Neuronal stem cell (in vitro differentiated cells): ENCODE results near the gene RAMP2.

Source experiments
- DNase-seq: peaks from one replicate; pipeline ENCODE4 v3.0.0-alpha.2; 2013; ENCODE audit warnings: low spot score
- H2AFZ ChIP-seq: one replicate; pipeline ENCODE4 v1.6.1; 2013; ENCODE audit warnings: mild to moderate bottlenecking, low read length, inconsistent platforms
- H2AK5ac ChIP-seq: 2 replicates; pipeline ENCODE4 v1.6.1; 2013; ENCODE audit warnings: low read depth, mild to moderate bottlenecking, inconsistent platforms, low read length, moderate library complexity, mixed read lengths
- H2BK120ac ChIP-seq: 2 replicates; pipeline ENCODE4 v1.6.1; 2013; ENCODE audit warnings: low read depth, mild to moderate bottlenecking, inconsistent platforms, low read length, moderate library complexity, mixed read lengths
- H2BK12ac ChIP-seq: one replicate; pipeline ENCODE4 v1.6.1; 2013; ENCODE audit warnings: low read length, inconsistent platforms
- H2BK15ac ChIP-seq: 2 replicates; pipeline ENCODE4 v1.6.1; 2013; ENCODE audit warnings: mild to moderate bottlenecking, low read length, inconsistent platforms, mixed read lengths
- H2BK5ac ChIP-seq: one replicate; pipeline ENCODE4 v1.6.1; 2013; ENCODE audit warnings: inconsistent platforms, mild to moderate bottlenecking, low read length, moderate library complexity
- H3K14ac ChIP-seq: one replicate; pipeline ENCODE4 v1.6.1; 2013; ENCODE audit warnings: low read length, inconsistent platforms
- H3K18ac ChIP-seq: 2 replicates; pipeline ENCODE4 v1.6.1; 2013; ENCODE audit warnings: low read length, inconsistent platforms
- H3K23ac ChIP-seq: 2 replicates; pipeline ENCODE4 v1.6.1; 2013; ENCODE audit warnings: low read depth, mild to moderate bottlenecking, mixed read lengths, low read length, inconsistent platforms; ENCODE audit not compliant: poor library complexity
- H3K27ac ChIP-seq: replicated peaks from 3 replicates; pipeline ENCODE4 v1.5.1; 2013; ENCODE audit warnings: low read length, inconsistent platforms
- H3K27me3 ChIP-seq, 3 experiments: 2 replicates each; pipeline ENCODE4 v1.6.1; 2013; ENCODE audit warnings: low read length in 3 of 3, mild to moderate bottlenecking in 2 of 3, inconsistent platforms in 1 of 3, low read depth in 1 of 3, mixed read lengths in 1 of 3, moderate library complexity in 1 of 3; ENCODE audit not compliant: control insufficient read depth in 3 of 3, insufficient read depth in 3 of 3
- H3K36me3 ChIP-seq, 2 donors: replicated peaks in 1 of 2; 2 replicates each; pipeline ENCODE4 v1.6.1; 2013; ENCODE audit warnings: low read length in 2 of 2; ENCODE audit not compliant: control insufficient read depth in 2 of 2, insufficient read depth in 2 of 2
- H3K4ac ChIP-seq: 2 replicates; pipeline ENCODE4 v1.6.1; 2013; ENCODE audit warnings: inconsistent platforms, mild to moderate bottlenecking, low read length, moderate library complexity
- H3K4me1 ChIP-seq, 2 donors: 1 replicate in 1 of 2; 2 replicates in 1 of 2; pipeline ENCODE4 v1.6.1; 2013; ENCODE audit warnings: low read length in 2 of 2, low read depth in 1 of 2; ENCODE audit not compliant: control insufficient read depth in 2 of 2, insufficient read depth in 1 of 2
- H3K4me2 ChIP-seq: one replicate; pipeline ENCODE4 v1.6.1; 2013; ENCODE audit warnings: mild to moderate bottlenecking, low read length, inconsistent platforms; ENCODE audit not compliant: insufficient read depth, poor library complexity, severe bottlenecking
- H3K4me3 ChIP-seq, 2 donors: 2 replicates each; pipeline ENCODE4 v1.5.1; 2013; ENCODE audit warnings: low read length in 2 of 2, mild to moderate bottlenecking in 2 of 2, inconsistent platforms in 1 of 2, moderate library complexity in 1 of 2
- H3K79me1 ChIP-seq: one replicate; pipeline ENCODE4 v1.6.1; 2013; ENCODE audit warnings: low read depth, mild to moderate bottlenecking, inconsistent platforms, low read length, moderate library complexity
- H3K9ac ChIP-seq: one replicate; pipeline ENCODE4 v1.6.1; 2013; ENCODE audit warnings: mild to moderate bottlenecking, low read depth, low read length, inconsistent platforms; ENCODE audit not compliant: poor library complexity
- H3K9me3 ChIP-seq, 2 donors: replicated peaks in 1 of 2; 2 replicates each; pipeline versions ENCODE3 to v1.6.1; 2013; ENCODE audit warnings: low read length in 2 of 2, mild to moderate bottlenecking in 2 of 2, inconsistent platforms in 1 of 2, low read depth in 1 of 2, mixed read lengths in 1 of 2, moderate library complexity in 1 of 2; ENCODE audit not compliant: control insufficient read depth in 2 of 2, insufficient read depth in 1 of 2
- H4K8ac ChIP-seq: one replicate; pipeline ENCODE4 v1.6.1; 2013; ENCODE audit warnings: low read depth, mild to moderate bottlenecking, inconsistent platforms, low read length, moderate library complexity
- H4K91ac ChIP-seq: one replicate; pipeline ENCODE4 v1.6.1; 2013; ENCODE audit warnings: low read length, low read depth, mild to moderate bottlenecking, inconsistent platforms; ENCODE audit not compliant: poor library complexity
- WGBS, 2 donors: extraction: QIAGEN DNeasy Blood & Tissue Kit; methylation state at CpG; one replicate each; pipeline ENCODE4 v1.1.7; 2013; ENCODE audit warnings: missing lambda C conversion rate in 2 of 2, mixed read lengths in 1 of 2; ENCODE audit not compliant: insufficient read length in 2 of 2, insufficient replicate concordance in 1 of 2; ENCODE audit errors: extremely low coverage in 2 of 2; 5-methylcytosine and 5-hydroxymethylcytosine counted together

The RAMP2 gene

GRCh38 chr17:42798011-42798382, 37.0 kb downstream of the RAMP2 start:
- DNase-seq, result no peak
- H3K4me2 ChIP-seq, result peak overlapping the region; percentile 58
- no peak overlapping the region for H3K27ac ChIP-seq
- H2BK5ac ChIP-seq, result no peak overlapping the region
- no peak overlapping the region for H4K91ac ChIP-seq
- H3K4me1 ChIP-seq, result peaks cover 9% of the 10 kb centered on the region in 2 donors
- peak overlapping the region; percentile 87 for H3K9ac ChIP-seq
- H3K4ac ChIP-seq, result no peak overlapping the region
- peak overlapping the region; percentile 66 to 97 for H3K4me3 ChIP-seq
- WGBS, 2 donors, result no CpG with 5 or more reads among the region's 10 CpGs
- H3K27me3 ChIP-seq, result peaks cover 0 to 2% (median 0%) of the 10 kb centered on the region in 3 experiments
- H3K36me3 ChIP-seq, result peaks cover 4 to 25% of the 10 kb centered on the region in 2 donors
- no peak overlapping the region for H2AK5ac ChIP-seq
- no peak overlapping the region for H2BK12ac ChIP-seq
- no peak overlapping the region for H2BK120ac ChIP-seq
- H3K14ac ChIP-seq, result no peak overlapping the region
- no peak overlapping the region for H4K8ac ChIP-seq
- H3K23ac ChIP-seq, result no peak overlapping the region
- peaks cover 0 to 4% of the 10 kb centered on the region in 2 donors for H3K9me3 ChIP-seq
- peak overlapping the region; percentile 80 for H2AFZ ChIP-seq
- no peak overlapping the region for H2BK15ac ChIP-seq
- no peaks in the 10 kb centered on the region for H3K79me1 ChIP-seq
- H3K18ac ChIP-seq, result no peak overlapping the region

GRCh38 chr17:42798383-42799380, 37.7 kb downstream of the RAMP2 start, which contains the start of the genes CNTD1 and COA3:
Gene CNTD1 (plus strand): TSS chr17:42798861. CDS start chr17:42799068, 207 bp downstream.
Gene COA3 (minus strand): TSS chr17:42798704. CDS start chr17:42798681, 23 bp downstream.
- Histone ChIP-seq H3K4ac (no peak within 1 kb of the TSS), H4K91ac (no peak within 1 kb of the TSS), H2BK120ac (no peak within 1 kb of the TSS), H3K36me3 (peaks cover 4 to 25% of the 10 kb centered on the region in 2 donors), H2BK5ac (no peak within 1 kb of the TSS), H2BK15ac (peak within 1 kb of the TSS; percentile 19), H3K4me1 (peaks cover 10 to 16% of the 10 kb centered on the region in 2 donors), H3K27me3 (peaks cover 0 to 2% (median 0%) of the 10 kb centered on the region in 3 experiments), H3K9ac (peak within 1 kb of the TSS; percentile 87), H2AFZ (peak within 1 kb of the TSS; percentile 80), H3K18ac (peak within 1 kb of the TSS; percentile 94), H4K8ac (no peak within 1 kb of the TSS), H2AK5ac (no peak within 1 kb of the TSS), H3K9me3 (peaks cover 0 to 4% of the 10 kb centered on the region in 2 donors), H3K79me1 (no peaks in the 10 kb centered on the region), H3K4me2 (peak within 1 kb of the TSS; percentile 58), H3K23ac (no peak within 1 kb of the TSS), H3K27ac (no peak within 1 kb of the TSS), H2BK12ac (no peak within 1 kb of the TSS), H3K14ac (peak within 1 kb of the TSS; percentile 85), H3K4me3 (peak within 1 kb of the TSS; percentile 66 to 97)
- DNase-seq, result peak; percentile 77
- WGBS, 2 donors, result no CpG with 5 or more reads among the region's 66 CpGs

GRCh38 chr17:42803074-42803883, 42.3 kb downstream of the RAMP2 start:
- H3K27ac ChIP-seq, result no peak overlapping the region
- no peak overlapping the region for H2BK15ac ChIP-seq
- H3K27me3 ChIP-seq, result peaks cover 0 to 2% (median 0%) of the 10 kb centered on the region in 3 experiments
- no peaks in the 10 kb centered on the region for H3K36me3 ChIP-seq
- H3K4me3 ChIP-seq, result no peak overlapping the region
- H2AK5ac ChIP-seq, result no peak overlapping the region
- peaks cover 5 to 13% of the 10 kb centered on the region in 2 donors for H3K4me1 ChIP-seq
- no peaks in the 10 kb centered on the region for H3K79me1 ChIP-seq
- no peak overlapping the region for H3K9ac ChIP-seq
- H2BK5ac ChIP-seq, result no peak overlapping the region
- no peak overlapping the region for H3K14ac ChIP-seq
- H2BK120ac ChIP-seq, result no peak overlapping the region
- H2BK12ac ChIP-seq, result no peak overlapping the region
- H3K4ac ChIP-seq, result no peak overlapping the region
- no peak for DNase-seq
- H3K4me2 ChIP-seq, result no peak overlapping the region
- H3K18ac ChIP-seq, result no peak overlapping the region
- H3K9me3 ChIP-seq, result peaks cover 0 to 4% of the 10 kb centered on the region in 2 donors
- H2AFZ ChIP-seq, result peak overlapping the region; percentile 31
- no peak overlapping the region for H4K91ac ChIP-seq
- no peak overlapping the region for H3K23ac ChIP-seq
- no CpG with 5 or more reads among the region's 2 CpGs for WGBS, 2 donors
- H4K8ac ChIP-seq, result no peak overlapping the region
